T-helper 17 cell (primary cell): ENCODE results near the gene FAM135A. TPM values are rescaled to one million over a fixed set of nuclear protein-coding genes. Genes with fewer than 3 reads are reported as not detected.
"Not testable (repeated sequence)": the region's sequence is repeated elsewhere in the genome, so short reads cannot be mapped to it uniquely, and the experiment has no call there.

Experiments
- ATAC-seq: fragments of 150-1000 bp; cut with Tn5 transposase; 2 replicates; pipeline ENCODE4 v1.10.0; 2021; ENCODE audit warnings: mild to moderate bottlenecking, moderate library complexity
- DNase-seq, 3 donors: peaks; one replicate each; pipeline versions ENCODE4 v3.0.0 to v3.0.0-alpha.2; 2020 to 2021
- H3K9me3 ChIP-seq: one replicate; pipeline ENCODE4 v1.7.0; 2013; ENCODE audit warnings: low read length, mild to moderate bottlenecking; ENCODE audit not compliant: control insufficient read depth, poor library complexity, severe bottlenecking
- H3K27ac Mint-ChIP-seq: one replicate; pipeline ENCODE4 v1.8.0; 2022; ENCODE audit warnings: mild to moderate bottlenecking, moderate library complexity, mixed read lengths
- H3K27me3 Mint-ChIP-seq: one replicate; pipeline ENCODE4 v1.8.0; 2022; ENCODE audit warnings: mixed read lengths
- H3K36me3 Mint-ChIP-seq: one replicate; pipeline ENCODE4 v1.8.0; 2022; ENCODE audit warnings: low read depth, mixed read lengths
- H3K4me1 Mint-ChIP-seq: one replicate; pipeline ENCODE4 v1.8.0; 2022; ENCODE audit warnings: mild to moderate bottlenecking, mixed read lengths
- H3K4me3 Mint-ChIP-seq: one replicate; pipeline ENCODE4 v1.8.0; 2022; ENCODE audit warnings: mild to moderate bottlenecking, moderate library complexity, mixed read lengths
- total RNA-seq, 4 donors: library from RNA in 2 of 4; stranded (reverse) in 2 of 4; gene quantifications; one replicate each; pipeline ENCODE4 v1.2.3 and lab custom pipeline; 2022 to 2026

Gene FAM135A
- total RNA-seq, 2 donors from 2014 or later: 5.8 to 8.1 TPM

GRCh38 chr6:70549327-70549726 is 136.0 kb downstream of the FAM135A start:
- Mint-ChIP-seq H3K4me1 (peaks cover 2% of the 10 kb centered on the region), H3K4me3 (no peak overlapping the region), H3K27ac (no peak overlapping the region), H3K27me3 (no peaks in the 10 kb centered on the region), H3K36me3 (no peaks in the 10 kb centered on the region)
- ATAC-seq (no peak), DNase-seq (no peak)
- no peaks in the 10 kb centered on the region for H3K9me3 ChIP-seq

GRCh38 chr6:70551566-70551965 is 138.3 kb downstream of the FAM135A start:
- Mint-ChIP-seq H3K4me1 (peaks cover 2% of the 10 kb centered on the region), H3K27ac (no peak overlapping the region), H3K36me3 (no peaks in the 10 kb centered on the region), H3K4me3 (no peak overlapping the region), H3K27me3 (no peaks in the 10 kb centered on the region)
- DNase-seq (no peak), ATAC-seq (no peak)
- no peaks in the 10 kb centered on the region for H3K9me3 ChIP-seq

GRCh38 chr6:70552286-70552940 is 139.1 kb downstream of the FAM135A start:
- not testable (repeated sequence) for H3K36me3 Mint-ChIP-seq, H3K4me1 Mint-ChIP-seq, ATAC-seq, H3K9me3 ChIP-seq, H3K27ac Mint-ChIP-seq, H3K4me3 Mint-ChIP-seq, DNase-seq, H3K27me3 Mint-ChIP-seq

- no peak overlapping the region for H3K27ac Mint-ChIP-seq
- ATAC-seq (no peak), DNase-seq (no peak)
- H3K4me3 Mint-ChIP-seq: no peak overlapping the region
- H3K36me3 Mint-ChIP-seq: no peaks in the 10 kb centered on the region
- no peaks in the 10 kb centered on the region for H3K27me3 Mint-ChIP-seq
- H3K9me3 ChIP-seq: no peaks in the 10 kb centered on the region
- H3K4me1 Mint-ChIP-seq: peaks cover 4% of the 10 kb centered on the region
Measured at GRCh38 chr6:70552974-70553373, 139.7 kb downstream of the FAM135A start.

GRCh38 chr6:70557998-70558397 is 144.7 kb downstream of the FAM135A start:
- H3K36me3 Mint-ChIP-seq: no peaks in the 10 kb centered on the region
- DNase-seq: no peak
- H3K4me3 Mint-ChIP-seq: no peak overlapping the region
- H3K27ac Mint-ChIP-seq: no peak overlapping the region
- no peaks in the 10 kb centered on the region for H3K9me3 ChIP-seq
- peaks cover 2% of the 10 kb centered on the region for H3K4me1 Mint-ChIP-seq
- ATAC-seq: no peak
- H3K27me3 Mint-ChIP-seq: no peaks in the 10 kb centered on the region

- not testable (repeated sequence) for H3K27ac Mint-ChIP-seq, H3K36me3 Mint-ChIP-seq, ATAC-seq, H3K4me1 Mint-ChIP-seq, H3K4me3 Mint-ChIP-seq, DNase-seq, H3K9me3 ChIP-seq, H3K27me3 Mint-ChIP-seq
Measured at GRCh38 chr6:70562401-70562800, 149.1 kb downstream of the FAM135A start.

GRCh38 chr6:70563530-70563929 is 150.2 kb downstream of the FAM135A start:
- H3K27ac Mint-ChIP-seq: no peak overlapping the region
- H3K4me3 Mint-ChIP-seq: no peak overlapping the region
- H3K4me1 Mint-ChIP-seq: peaks cover 7% of the 10 kb centered on the region
- DNase-seq (no peak), ATAC-seq (no peak)
- no peaks in the 10 kb centered on the region for H3K9me3 ChIP-seq
- H3K36me3 Mint-ChIP-seq: no peaks in the 10 kb centered on the region
- H3K27me3 Mint-ChIP-seq: no peaks in the 10 kb centered on the region

GRCh38 chr6:70566751-70567382 is 153.6 kb downstream of the FAM135A start, which contains the start of gene SDHAF4:
Gene SDHAF4, plus strand, starts transcription at chr6:70566930. Its CDS starts 11 bp downstream, at chr6:70566941.
- Mint-ChIP-seq H3K27me3 (no peaks in the 10 kb centered on the region), H3K27ac (peak within 1 kb of the TSS; percentile 89), H3K4me1 (peaks cover 7% of the 10 kb centered on the region), H3K4me3 (peak within 1 kb of the TSS; percentile 89), H3K36me3 (no peaks in the 10 kb centered on the region)
- DNase-seq (peak; percentile 89 to 96 (median 93)), ATAC-seq (peak; percentile 100)
- no peaks in the 10 kb centered on the region for H3K9me3 ChIP-seq

- H3K9me3 ChIP-seq: no peaks in the 10 kb centered on the region
- no peak for ATAC-seq
- no peak for DNase-seq
- Mint-ChIP-seq H3K36me3 (no peaks in the 10 kb centered on the region), H3K4me1 (peaks cover 7% of the 10 kb centered on the region), H3K27ac (no peak overlapping the region), H3K4me3 (no peak overlapping the region), H3K27me3 (no peaks in the 10 kb centered on the region)
Measured at GRCh38 chr6:70574643-70575042, 161.3 kb downstream of the FAM135A start.

- H3K27ac Mint-ChIP-seq: peak overlapping the region; percentile 56
Measured at GRCh38 chr6:70575899-70576495, 162.7 kb downstream of the FAM135A start.

GRCh38 chr6:70586114-70586513 is 172.8 kb downstream of the FAM135A start:
- Mint-ChIP-seq H3K4me3 (no peak overlapping the region), H3K4me1 (peaks cover 9% of the 10 kb centered on the region), H3K27me3 (no peaks in the 10 kb centered on the region), H3K27ac (no peak overlapping the region), H3K36me3 (peaks cover 19% of the 10 kb centered on the region)
- no peaks in the 10 kb centered on the region for H3K9me3 ChIP-seq
- ATAC-seq (no peak), DNase-seq (no peak)

More at GRCh38 chr6:70575899-70576495, 162.7 kb downstream of the FAM135A start:
- peaks cover 3% of the 10 kb centered on the region for H3K36me3 Mint-ChIP-seq
- H3K4me3 Mint-ChIP-seq: no peak overlapping the region
- no peaks in the 10 kb centered on the region for H3K9me3 ChIP-seq
- H3K4me1 Mint-ChIP-seq: peaks cover 9% of the 10 kb centered on the region
- ATAC-seq (no peak), DNase-seq (no peak)
- H3K27me3 Mint-ChIP-seq: no peaks in the 10 kb centered on the region

- Mint-ChIP-seq H3K27me3 (no peaks in the 10 kb centered on the region), H3K27ac (no peak overlapping the region), H3K4me1 (no peaks in the 10 kb centered on the region), H3K4me3 (no peak overlapping the region), H3K36me3 (peaks cover 3% of the 10 kb centered on the region)
- DNase-seq (no peak), ATAC-seq (no peak)
- no peaks in the 10 kb centered on the region for H3K9me3 ChIP-seq
Measured at GRCh38 chr6:70590400-70590799, 177.1 kb downstream of the FAM135A start.

- H3K36me3 Mint-ChIP-seq: peaks cover 2% of the 10 kb centered on the region
- ATAC-seq (no peak), DNase-seq (no peak)
- H3K4me1 Mint-ChIP-seq: no peaks in the 10 kb centered on the region
- no peak overlapping the region for H3K27ac Mint-ChIP-seq
- H3K27me3 Mint-ChIP-seq: no peaks in the 10 kb centered on the region
- no peaks in the 10 kb centered on the region for H3K9me3 ChIP-seq
- no peak overlapping the region for H3K4me3 Mint-ChIP-seq
Measured at GRCh38 chr6:70592391-70593117, 179.2 kb downstream of the FAM135A start.
